Loucy (cell line): ENCODE results near the gene NPIPB5.
"Not testable (repeated sequence)": the region's sequence is repeated elsewhere in the genome, so short reads cannot be mapped to it uniquely, and the experiment has no call there.

ENCODE experiments used
- H2AFZ ChIP-seq: fragments of 200-600 bp; sonication (generic); 2 replicates; pipeline ENCODE4 v1.6.0; 2016; ENCODE audit warnings: antibody characterized with exemption, mild to moderate bottlenecking, low read length, moderate library complexity
- H3F3A ChIP-seq: fragments of 200-600 bp; 2 replicates; pipeline ENCODE4 v1.6.0; 2016; ENCODE audit warnings: antibody characterized with exemption, low read depth, mild to moderate bottlenecking
- H3K27me3 ChIP-seq: fragments of 200-600 bp; sonication (generic); 2 replicates; pipeline ENCODE4 v1.6.1; 2014; ENCODE audit warnings: low read length, mild to moderate bottlenecking; ENCODE audit not compliant: insufficient read depth, poor library complexity, severe bottlenecking
- H3K36me3 ChIP-seq: fragments of 200-600 bp; sonication (generic); 2 replicates; pipeline ENCODE4 v1.6.1; 2016; ENCODE audit warnings: low read length; ENCODE audit not compliant: insufficient read depth
- H3K4me1 ChIP-seq: fragments of 200-600 bp; sonication (generic); 2 replicates; pipeline ENCODE4 v1.5.1; 2014; ENCODE audit warnings: low read length, mild to moderate bottlenecking; ENCODE audit not compliant: insufficient read depth, poor library complexity, severe bottlenecking
- H3K4me2 ChIP-seq: fragments of 200-600 bp; sonication (generic); 2 replicates; pipeline ENCODE4 v1.6.0; 2014; ENCODE audit warnings: antibody characterized with exemption, low read length, low read depth, mild to moderate bottlenecking; ENCODE audit not compliant: poor library complexity, severe bottlenecking
- H3K4me3 ChIP-seq: fragments of 200-600 bp; sonication (generic); 2 replicates; pipeline ENCODE4 v1.5.1; 2014; ENCODE audit warnings: low read length, mild to moderate bottlenecking, mixed read lengths; ENCODE audit not compliant: poor library complexity, severe bottlenecking
- H3K79me2 ChIP-seq: fragments of 200-600 bp; sonication (generic); 2 replicates; pipeline ENCODE4 v1.6.1; 2014; ENCODE audit warnings: low read length; ENCODE audit not compliant: insufficient read depth
- H3K9ac ChIP-seq: fragments of 200-600 bp; sonication (generic); 2 replicates; pipeline ENCODE4 v1.6.0; 2014; ENCODE audit warnings: mild to moderate bottlenecking, low read depth, low read length, moderate library complexity; ENCODE audit not compliant: poor library complexity, severe bottlenecking
- H3K9me2 ChIP-seq: fragments of 200-600 bp; sonication (generic); replicated peaks from 2 replicates; pipeline ENCODE4 v1.6.1; 2016; ENCODE audit warnings: low read depth, low read length, mixed read lengths
- H3K9me3 ChIP-seq: fragments of 200-600 bp; sonication (generic); 2 replicates; pipeline ENCODE4 v1.6.1; 2014; ENCODE audit warnings: mild to moderate bottlenecking, antibody characterized with exemption, low read length, low read depth; ENCODE audit not compliant: insufficient read depth
- H4K20me1 ChIP-seq: fragments of 200-600 bp; sonication (generic); 2 replicates; pipeline ENCODE4 v1.6.0; 2014; ENCODE audit warnings: antibody characterized with exemption, low read length, mild to moderate bottlenecking; ENCODE audit not compliant: insufficient read depth, poor library complexity, severe bottlenecking

The NPIPB5 gene

GRCh38 chr16:22551651-22552050 lies 41.0 kb downstream of the NPIPB5 start:
- not testable (repeated sequence) for H3K4me2 ChIP-seq, H4K20me1 ChIP-seq, H3K27me3 ChIP-seq, H3K9me2 ChIP-seq, H3F3A ChIP-seq, H3K4me3 ChIP-seq, H3K4me1 ChIP-seq, H3K36me3 ChIP-seq, H2AFZ ChIP-seq, H3K9ac ChIP-seq, H3K79me2 ChIP-seq, H3K9me3 ChIP-seq

- not testable (repeated sequence) for H3K9me3 ChIP-seq, H3K4me3 ChIP-seq, H3K27me3 ChIP-seq
Measured at GRCh38 chr16:22556759-22557158, 46.1 kb downstream of the NPIPB5 start.

More at GRCh38 chr16:22556759-22557158, 46.1 kb downstream of the NPIPB5 start:
- H3K9ac ChIP-seq, H3K4me1 ChIP-seq, H3F3A ChIP-seq, H2AFZ ChIP-seq, H4K20me1 ChIP-seq, H3K79me2 ChIP-seq, H3K9me2 ChIP-seq, H3K36me3 ChIP-seq, H3K4me2 ChIP-seq: not testable (repeated sequence)
